ENCODE measurements around the gene KLK14. TPM values are rescaled to one million over a fixed set of nuclear protein-coding genes. Genes with fewer than 3 reads are reported as not detected.

KLK14 gene
- total and polyA plus RNA-seq, 2 experiments from 2014 or later = 0.42 TPM; not detected in 1

GRCh38 chr19:51120160-51120559 lies 37.5 kb upstream of the KLK14 start (continued):
- TF ChIP-seq ZNF462 (CRISPR knock-in tag; IDR thresholded peaks at IDR 0.05) = no peak
- TF ChIP-seq JUNB (IDR thresholded peaks at IDR 0.05; ENCODE audit: unreplicated experiment) = no peak
- no peak for TF ChIP-seq STAT1 (IDR thresholded peaks at IDR 0.05; ENCODE audit: unreplicated experiment)
- no peak for TF ChIP-seq CREB1 (CRISPR knock-in tag; IDR thresholded peaks at IDR 0.05; ENCODE audit: low read depth)
- no peak for TF ChIP-seq NANOG (IDR thresholded peaks at IDR 0.05; ENCODE audit: borderline replicate concordance)
- TF ChIP-seq ETS1 (IDR thresholded peaks at IDR 0.05) = no peak

GRCh38 chr19:51119611-51120010 lies 36.9 kb upstream of the KLK14 start:
- H3K27me3 Mint-ChIP-seq (ENCODE audit: insufficient read depth, low read depth, poor library complexity) = peaks cover 11% of the 10 kb centered on the region
- Histone ChIP-seq H3K4me2 (no peak overlapping the region), H2AFZ (0 out of 2 replicates have a peak overlapping the region, but pooled peaks have one; percentile 52), H3K9me2 (ENCODE audit: insufficient read depth) (no peaks in the 10 kb centered on the region), H3K27me3 (ENCODE audit: insufficient read depth) (no peaks in the 10 kb centered on the region), H3K27ac (ENCODE audit: low read depth) (no peak overlapping the region), H3K4me3 (no peak overlapping the region), H3K36me3 (ENCODE audit: insufficient read depth) (no peaks in the 10 kb centered on the region), H3F3A (replicated peaks; ENCODE audit: low read depth) (no peaks in the 10 kb centered on the region), H4K20me1 (replicated peaks; ENCODE audit: insufficient read depth) (no peaks in the 10 kb centered on the region), H3K79me2 (replicated peaks; ENCODE audit: insufficient read depth) (no peaks in the 10 kb centered on the region), H3K4me1 (ENCODE audit: insufficient read depth) (no peaks in the 10 kb centered on the region)
- DNase-seq (ENCODE audit: low spot score) = no peak
- H3K9me3 Mint-ChIP-seq = no peaks in the 10 kb centered on the region; the same call in 1 of the 3 replicates
- no peak for ATAC-seq
- peak overlapping the region; percentile 81; the same call in 1 of the 2 replicates for H3K27ac Mint-ChIP-seq
- no peaks in the 10 kb centered on the region; the same call in 2 of the 3 replicates for H3K36me3 Mint-ChIP-seq (ENCODE audit: low read depth)
- H3K4me3 Mint-ChIP-seq = no peak overlapping the region
- H3K4me1 Mint-ChIP-seq = peaks cover 4% of the 10 kb centered on the region; the same call in 2 of the 3 replicates
- no peak for TF ChIP-seq REST (IDR thresholded peaks at IDR 0.05; ENCODE audit: unreplicated experiment)
- no peak for TF ChIP-seq JUNB (IDR thresholded peaks at IDR 0.05; ENCODE audit: unreplicated experiment)
- no peak for TF ChIP-seq EZH2 (IDR thresholded peaks at IDR 0.05; ENCODE audit: low read depth, unreplicated experiment)
- TF ChIP-seq ETS1 (IDR thresholded peaks at IDR 0.05) = no peak
- no peak for TF ChIP-seq ZNF114 (CRISPR knock-in tag; IDR thresholded peaks at IDR 0.05)
- no peak for TF ChIP-seq POLR2AphosphoS5 (IDR thresholded peaks at IDR 0.05; ENCODE audit: low read depth)
- no peak for TF ChIP-seq ZNF331 (CRISPR knock-in tag; IDR thresholded peaks at IDR 0.05; ENCODE audit: low read depth)
- no peak for TF ChIP-seq STAT1 (IDR thresholded peaks at IDR 0.05; ENCODE audit: unreplicated experiment)
- TF ChIP-seq NANOG (IDR thresholded peaks at IDR 0.05; ENCODE audit: borderline replicate concordance) = no peak
